Measurements from ENCODE around the gene RFX1. TPM values are rescaled to one million over a fixed set of nuclear protein-coding genes. Genes with fewer than 3 reads are reported as not detected.
A peak's percentile ranks its signal among the peaks of the same experiment; 100 is the strongest.
"Not testable (repeated sequence)": the region's sequence is repeated elsewhere in the genome, so short reads cannot be mapped to it uniquely, and the experiment has no call there.

RFX1 gene
- total RNA-seq, 2 donors from 2014 or later = 13.4 to 16.4 TPM

DNA sequence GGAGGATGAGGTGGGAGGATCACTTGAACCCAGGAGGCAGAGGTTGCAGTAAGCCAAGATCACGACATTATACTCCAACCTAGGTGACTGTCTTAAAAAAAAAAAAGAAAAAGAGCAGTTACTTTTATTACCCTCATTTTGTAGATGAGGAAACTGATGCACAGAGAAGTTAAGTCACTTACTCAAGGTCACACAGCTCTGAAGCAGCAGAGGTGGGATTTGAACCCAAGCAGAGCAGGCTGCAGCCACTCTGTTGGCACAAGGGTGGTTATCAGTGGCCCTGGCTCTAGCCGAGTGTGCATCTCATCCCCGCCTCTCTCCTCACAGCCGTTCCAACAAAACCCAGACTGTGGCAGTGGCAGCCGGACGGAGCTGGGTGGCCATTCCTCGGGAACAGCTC, 33.1 kb upstream of the RFX1 start:
- DNase-seq (ENCODE audit: low spot score) = no peak
- ATAC-seq = no peak
- no peaks in the 10 kb centered on the region for H3K27me3 Mint-ChIP-seq
- H3K9me3 Mint-ChIP-seq = no peaks in the 10 kb centered on the region
- H3K36me3 Mint-ChIP-seq = no peaks in the 10 kb centered on the region
- peaks cover 15 to 20% of the 10 kb centered on the region in 2 donors for H3K4me1 Mint-ChIP-seq (ENCODE audit: low read depth in 2 of 2)
- H3K27ac Mint-ChIP-seq = no peak overlapping the region
- no peak overlapping the region for H3K4me3 Mint-ChIP-seq

DNA sequence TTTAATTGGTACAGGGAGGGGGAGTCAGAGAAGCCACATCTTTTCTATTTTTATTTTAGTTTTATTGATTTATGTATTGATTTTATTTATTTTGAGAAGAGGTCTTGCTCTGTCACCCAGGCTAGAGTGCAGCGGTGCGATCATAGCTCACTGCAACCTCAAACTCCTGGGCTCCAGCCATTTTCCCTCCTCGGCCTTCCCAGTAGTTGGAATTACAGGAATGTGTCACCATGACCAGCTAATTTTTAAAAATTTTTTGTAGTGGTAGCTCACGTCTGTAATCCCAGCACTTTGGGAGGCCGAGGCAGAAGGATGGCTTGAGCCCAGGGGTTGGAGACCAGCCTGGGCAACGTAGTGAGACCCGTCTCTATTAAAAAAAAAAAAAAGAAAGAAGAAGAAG, 29.6 kb upstream of the RFX1 start:
- Mint-ChIP-seq H3K27me3 (no peaks in the 10 kb centered on the region), H3K4me3 (no peak overlapping the region), H3K4me1 (ENCODE audit: low read depth in 2 of 2) (peaks cover 15 to 23% of the 10 kb centered on the region in 2 donors), H3K36me3 (no peaks in the 10 kb centered on the region), H3K27ac (peak overlapping the region in 1 of 2 donors; percentile 65), H3K9me3 (no peaks in the 10 kb centered on the region)
- DNase-seq (ENCODE audit: low spot score) (no peak), ATAC-seq (no peak)

DNA sequence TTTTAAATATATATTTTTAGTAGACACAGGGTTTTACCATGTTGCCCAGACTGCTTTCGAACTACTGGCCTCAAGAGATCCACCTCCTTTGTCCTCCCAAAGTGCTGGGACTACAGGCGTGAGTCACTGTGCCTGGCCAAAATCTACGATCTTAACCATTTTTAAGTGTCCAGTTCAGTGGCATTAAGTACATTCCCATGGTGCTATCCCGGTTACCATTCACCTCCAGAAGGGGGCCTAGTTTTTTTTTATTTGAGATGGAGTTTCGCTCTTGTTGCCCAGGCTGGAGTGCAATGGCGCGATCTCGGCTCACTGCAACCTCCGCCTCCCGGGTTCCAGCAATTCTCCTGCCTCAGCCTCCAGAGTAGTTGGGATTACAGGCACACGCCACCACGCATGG, 29.0 kb upstream of the RFX1 start:
- H3K4me3 Mint-ChIP-seq; H3K27ac Mint-ChIP-seq; H3K27me3 Mint-ChIP-seq; DNase-seq (ENCODE audit: low spot score); ATAC-seq; H3K36me3 Mint-ChIP-seq; H3K9me3 Mint-ChIP-seq: not testable (repeated sequence)
- H3K4me1 Mint-ChIP-seq (ENCODE audit: low read depth in 2 of 2) = peaks cover 15 to 23% of the 10 kb centered on the region in 2 donors

- no peaks in the 10 kb centered on the region for H3K9me3 Mint-ChIP-seq
- peak overlapping the region; percentile 15 for H3K4me3 Mint-ChIP-seq
- ATAC-seq (no peak), DNase-seq (ENCODE audit: low spot score) (no peak)
- H3K27ac Mint-ChIP-seq = peak overlapping the region; percentile 13 to 48
- H3K4me1 Mint-ChIP-seq (ENCODE audit: low read depth in 2 of 2) = peaks cover 15 to 23% of the 10 kb centered on the region in 2 donors
- H3K27me3 Mint-ChIP-seq = no peaks in the 10 kb centered on the region
- H3K36me3 Mint-ChIP-seq = no peaks in the 10 kb centered on the region
These were observed 27.8 kb upstream of the RFX1 start for GRCh38 chr19:14033946-14034345.

GRCh38 chr19:14031719-14032480, 25.8 kb upstream of the RFX1 start, which contains the start of gene IL27RA:
Gene IL27RA, plus strand, starts transcription at chr19:14031762. Its CDS starts 111 bp downstream, at chr19:14031873.
- Mint-ChIP-seq H3K36me3 (no peaks in the 10 kb centered on the region), H3K4me3 (peak within 1 kb of the TSS; percentile 92), H3K4me1 (ENCODE audit: low read depth in 2 of 2) (peaks cover 15 to 17% of the 10 kb centered on the region in 2 donors), H3K27me3 (no peaks in the 10 kb centered on the region), H3K9me3 (no peaks in the 10 kb centered on the region), H3K27ac (peak within 1 kb of the TSS; percentile 85 to 92)
- DNase-seq (ENCODE audit: low spot score) (peak; percentile 86), ATAC-seq (peak; percentile 88 to 89)

GRCh38 chr19:14030997-14031718, 25.0 kb upstream of the RFX1 start:
- no peaks in the 10 kb centered on the region for H3K9me3 Mint-ChIP-seq
- peak overlapping the region; percentile 92 for H3K4me3 Mint-ChIP-seq
- H3K4me1 Mint-ChIP-seq (ENCODE audit: low read depth in 2 of 2) = peaks cover 15 to 17% of the 10 kb centered on the region in 2 donors
- no peaks in the 10 kb centered on the region for H3K36me3 Mint-ChIP-seq
- peak overlapping the region; percentile 85 to 92 for H3K27ac Mint-ChIP-seq
- no peaks in the 10 kb centered on the region for H3K27me3 Mint-ChIP-seq
- DNase-seq (ENCODE audit: low spot score) = no peak
- ATAC-seq = no peak

GRCh38 chr19:14028901-14029300, 22.8 kb upstream of the RFX1 start:
- no peak overlapping the region for H3K4me3 Mint-ChIP-seq

DNA sequence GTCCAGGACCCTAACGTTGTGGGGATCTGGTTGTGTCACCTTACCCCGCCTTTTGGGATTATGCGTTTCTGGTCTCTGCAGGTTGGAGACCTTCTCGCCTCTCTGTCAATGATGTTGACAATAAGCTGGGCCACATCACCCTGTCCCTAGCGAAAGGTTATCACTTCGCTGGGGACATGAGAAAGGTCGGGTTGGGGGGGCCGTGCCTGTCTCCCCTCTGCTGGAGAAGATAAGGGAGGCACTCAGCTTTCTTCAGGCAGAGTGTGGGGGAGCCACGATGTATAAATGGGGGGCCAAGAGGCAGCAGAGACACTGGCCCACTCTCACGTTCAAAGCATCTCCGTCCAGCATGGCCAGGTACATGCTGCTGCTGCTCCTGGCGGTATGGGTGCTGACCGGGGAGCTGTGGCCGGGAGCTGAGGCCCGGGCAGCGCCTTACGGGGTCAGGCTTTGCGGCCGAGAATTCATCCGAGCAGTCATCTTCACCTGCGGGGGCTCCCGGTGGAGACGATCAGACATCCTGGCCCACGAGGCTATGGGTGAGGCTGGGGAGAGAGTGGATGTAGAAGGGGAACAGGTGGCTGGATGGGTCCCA, 21.8 kb upstream of the RFX1 start, which contains the start of gene RLN3:
RLN3 (plus strand) TSS at position 293 of the 595 bp plus-strand sequence; CDS start at position 350, 57 bp downstream.
- ATAC-seq (no peak), DNase-seq (ENCODE audit: low spot score) (no peak)
- H3K27ac Mint-ChIP-seq = no peak within 1 kb of the TSS
- no peak within 1 kb of the TSS for H3K4me3 Mint-ChIP-seq
- no peaks in the 10 kb centered on the region for H3K36me3 Mint-ChIP-seq
- H3K27me3 Mint-ChIP-seq = no peaks in the 10 kb centered on the region
- H3K9me3 Mint-ChIP-seq = no peaks in the 10 kb centered on the region
- peaks cover 9 to 17% of the 10 kb centered on the region in 2 donors for H3K4me1 Mint-ChIP-seq (ENCODE audit: low read depth in 2 of 2)

More at GRCh38 chr19:14028901-14029300, 22.8 kb upstream of the RFX1 start:
- no peaks in the 10 kb centered on the region for H3K36me3 Mint-ChIP-seq
- ATAC-seq = no peak
- no peak for DNase-seq (ENCODE audit: low spot score)
- H3K27ac Mint-ChIP-seq = no peak overlapping the region
- H3K4me1 Mint-ChIP-seq (ENCODE audit: low read depth in 2 of 2) = peaks cover 11 to 13% of the 10 kb centered on the region in 2 donors
- no peaks in the 10 kb centered on the region for H3K27me3 Mint-ChIP-seq
- H3K9me3 Mint-ChIP-seq = no peaks in the 10 kb centered on the region

- ATAC-seq; H3K27me3 Mint-ChIP-seq; H3K36me3 Mint-ChIP-seq; DNase-seq (ENCODE audit: low spot score); H3K4me3 Mint-ChIP-seq; H3K27ac Mint-ChIP-seq; H3K9me3 Mint-ChIP-seq: not testable (repeated sequence)
- H3K4me1 Mint-ChIP-seq (ENCODE audit: low read depth in 2 of 2) = peaks cover 4 to 11% of the 10 kb centered on the region in 2 donors
These were observed 20.6 kb upstream of the RFX1 start for GRCh38 chr19:14026652-14027192.

GRCh38 chr19:14023404-14024235, 17.5 kb upstream of the RFX1 start:
- H3K36me3 Mint-ChIP-seq = no peaks in the 10 kb centered on the region
- H3K27ac Mint-ChIP-seq = peak overlapping the region in 1 of 2 donors; percentile 81
- H3K9me3 Mint-ChIP-seq = no peaks in the 10 kb centered on the region
- no peaks in the 10 kb centered on the region for H3K27me3 Mint-ChIP-seq
- H3K4me1 Mint-ChIP-seq (ENCODE audit: low read depth in 2 of 2) = peaks cover 0 to 4% of the 10 kb centered on the region in 2 donors
- H3K4me3 Mint-ChIP-seq = no peak overlapping the region
- ATAC-seq (no peak), DNase-seq (ENCODE audit: low spot score) (no peak)

DNA sequence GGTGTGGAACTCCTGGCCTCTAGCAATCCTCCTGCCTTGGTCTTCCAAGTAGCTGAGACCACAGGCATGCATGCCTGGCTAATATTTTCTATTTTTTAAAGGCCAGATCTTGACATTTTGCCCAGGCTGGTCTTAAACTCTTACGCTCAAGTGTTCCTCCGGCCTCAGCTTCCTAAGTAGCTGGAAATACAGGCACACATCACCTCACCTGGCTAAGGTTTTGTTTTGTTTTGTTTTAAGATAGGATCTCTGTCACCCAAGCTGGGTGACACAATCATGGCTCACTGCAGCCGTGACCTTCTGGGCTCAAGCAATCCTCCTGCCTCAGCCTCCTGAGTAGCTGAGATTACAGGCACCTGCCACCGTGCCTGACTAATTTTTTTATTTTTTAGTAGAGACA, 16.3 kb upstream of the RFX1 start:
- H3K9me3 Mint-ChIP-seq = no peaks in the 10 kb centered on the region
- no peaks in the 10 kb centered on the region for H3K27me3 Mint-ChIP-seq
- DNase-seq (ENCODE audit: low spot score) (no peak), ATAC-seq (no peak)
- H3K4me3 Mint-ChIP-seq = no peak overlapping the region
- H3K27ac Mint-ChIP-seq = peak overlapping the region in 1 of 2 donors; percentile 58
- H3K4me1 Mint-ChIP-seq (ENCODE audit: low read depth in 2 of 2) = peaks cover 0 to 4% of the 10 kb centered on the region in 2 donors
- H3K36me3 Mint-ChIP-seq = no peaks in the 10 kb centered on the region

DNA sequence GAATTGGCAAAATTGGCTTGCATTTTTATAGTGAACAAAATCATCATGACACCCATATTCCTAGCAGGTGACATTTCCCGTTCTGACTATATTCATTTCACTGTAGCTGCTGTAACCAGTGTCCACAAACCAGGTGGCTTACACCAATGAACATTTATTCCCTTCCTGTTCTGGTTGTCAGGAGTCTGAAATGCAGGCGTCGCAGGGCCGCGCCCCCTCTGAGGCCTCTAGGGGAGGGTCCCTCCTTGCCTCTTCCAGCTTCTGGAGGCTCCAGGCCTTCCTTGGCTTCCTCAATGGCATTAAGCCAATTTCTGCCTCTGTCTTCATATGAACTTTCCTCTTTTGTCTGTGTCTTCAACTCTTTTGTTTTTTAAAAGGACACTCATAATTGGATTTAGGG, 15.4 kb upstream of the RFX1 start:
- Mint-ChIP-seq H3K36me3 (no peaks in the 10 kb centered on the region), H3K4me1 (ENCODE audit: low read depth in 2 of 2) (peaks cover 0 to 4% of the 10 kb centered on the region in 2 donors), H3K27me3 (no peaks in the 10 kb centered on the region), H3K9me3 (no peaks in the 10 kb centered on the region), H3K4me3 (no peak overlapping the region), H3K27ac (peak overlapping the region in 1 of 2 donors; percentile 58)
- ATAC-seq (no peak), DNase-seq (ENCODE audit: low spot score) (no peak)

DNA sequence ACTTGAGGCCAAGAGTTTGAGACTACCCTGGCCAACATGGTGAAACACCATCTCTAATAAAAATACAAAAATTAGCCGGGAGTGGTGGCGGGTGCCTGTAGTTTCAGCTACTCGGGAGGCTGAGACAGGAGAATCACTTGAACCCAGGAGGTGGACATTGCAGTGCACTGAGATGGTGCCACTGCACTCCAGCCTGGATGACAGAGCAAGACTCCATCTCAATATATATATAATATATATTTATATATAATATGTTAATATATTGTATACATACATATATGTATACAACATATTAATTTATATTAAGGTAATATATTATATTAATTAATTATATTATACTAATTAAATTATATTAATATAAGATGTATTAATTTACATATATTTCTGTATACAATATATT, 13.6 kb upstream of the RFX1 start:
- not testable (repeated sequence) for H3K36me3 Mint-ChIP-seq; ATAC-seq; DNase-seq (ENCODE audit: low spot score); H3K27ac Mint-ChIP-seq; H3K9me3 Mint-ChIP-seq; H3K4me1 Mint-ChIP-seq (ENCODE audit: low read depth in 2 of 2); H3K27me3 Mint-ChIP-seq; H3K4me3 Mint-ChIP-seq
